AG09319 (cell line): ENCODE results near the gene ADAM21.
"Not testable (repeated sequence)": the region's sequence is repeated elsewhere in the genome, so short reads cannot be mapped to it uniquely, and the experiment has no call there.

Experiments used
- DNase-seq: peaks from one replicate; pipeline ENCODE4 v3.0.0-alpha.2; 2010; ENCODE audit warnings: low read depth; ENCODE audit errors: extremely low read depth
- CTCF ChIP-seq: IDR thresholded peaks from 2 replicates; pipeline ENCODE4 v1.5.1; 2011; ENCODE audit warnings: low read depth, mild to moderate bottlenecking, inconsistent platforms, low read length, moderate library complexity

ADAM21 gene

GRCh38 chr14:70451874-70452273, at the start of gene ADAM21:
TSS of gene ADAM21 (plus strand) at chr14:70452174. CDS start at chr14:70457500, 5,326 bp downstream.
- no peak for DNase-seq
- no peak for TF ChIP-seq CTCF

DNA sequence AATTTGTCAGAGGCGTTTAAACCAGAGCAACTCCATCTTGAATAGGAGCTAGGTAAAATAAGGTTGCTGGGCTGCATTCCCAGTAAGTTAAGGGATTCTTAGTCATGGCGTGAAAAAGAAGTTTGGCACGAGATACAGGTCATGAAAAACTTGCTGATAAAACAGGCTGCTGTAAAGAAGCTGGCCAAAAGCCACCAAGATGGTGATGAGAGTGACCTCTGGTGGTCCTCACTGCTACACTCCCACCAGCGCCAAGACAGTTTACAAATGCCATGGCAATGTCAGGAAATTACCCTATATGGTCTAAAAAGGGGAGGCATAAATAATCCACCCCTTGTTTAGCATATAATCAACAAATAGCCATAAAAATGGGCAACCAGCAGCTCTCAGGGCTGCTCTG, 48.6 kb upstream of the ADAM21 start:
- DNase-seq, result not testable (repeated sequence)

GRCh38 chr14:70406216-70406615, 45.8 kb upstream of the ADAM21 start:
- DNase-seq, result not testable (repeated sequence)

DNA sequence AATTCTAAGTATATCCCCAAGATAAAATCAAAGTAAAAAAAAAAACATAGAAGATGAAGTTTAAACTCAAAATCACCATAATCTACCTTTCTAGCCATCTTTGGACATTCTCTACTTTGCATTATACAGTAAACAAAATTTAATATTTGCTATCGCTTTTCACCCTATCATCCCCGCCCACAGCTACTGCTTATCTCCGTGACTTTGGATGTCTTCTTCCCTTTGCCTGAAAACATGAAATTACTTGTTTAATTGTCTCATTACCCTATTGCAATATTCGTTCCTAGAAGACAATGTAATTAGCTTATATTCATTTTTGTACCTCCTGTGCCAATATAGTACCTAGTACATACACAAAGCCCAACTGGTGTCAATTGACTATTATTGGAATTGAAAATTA, 44.4 kb upstream of the ADAM21 start:
- TF ChIP-seq CTCF, result no peak
- no peak for DNase-seq

DNA sequence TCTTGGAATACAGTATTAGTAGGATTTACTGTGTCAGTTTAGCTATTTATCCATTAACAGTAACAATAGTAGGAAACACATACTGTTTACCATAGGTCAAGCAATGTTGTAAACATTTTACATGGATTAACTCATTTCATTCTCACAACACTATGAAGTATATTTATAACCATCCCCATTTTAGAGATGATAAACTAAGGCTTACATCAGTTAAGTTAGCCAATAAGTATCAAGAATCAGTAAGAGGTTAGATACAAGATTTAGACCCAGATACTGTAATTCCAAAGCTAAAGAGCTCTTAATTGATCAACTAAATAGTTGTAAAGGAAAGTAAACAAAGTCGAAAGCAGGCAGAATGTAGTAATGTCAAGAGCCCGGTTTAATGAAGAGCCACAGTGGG, 36.2 kb upstream of the ADAM21 start:
- no peak for DNase-seq
- TF ChIP-seq CTCF, result no peak

GRCh38 chr14:70416338-70416724, 35.6 kb upstream of the ADAM21 start:
- no peak for TF ChIP-seq CTCF
- no peak for DNase-seq

- TF ChIP-seq CTCF, result no peak
Measured at GRCh38 chr14:70416725-70417349, 35.1 kb upstream of the ADAM21 start, which contains the start of gene SYNJ2BP. TSS of gene SYNJ2BP (minus strand) at chr14:70417090. CDS start at chr14:70416963, 127 bp downstream.

DNA sequence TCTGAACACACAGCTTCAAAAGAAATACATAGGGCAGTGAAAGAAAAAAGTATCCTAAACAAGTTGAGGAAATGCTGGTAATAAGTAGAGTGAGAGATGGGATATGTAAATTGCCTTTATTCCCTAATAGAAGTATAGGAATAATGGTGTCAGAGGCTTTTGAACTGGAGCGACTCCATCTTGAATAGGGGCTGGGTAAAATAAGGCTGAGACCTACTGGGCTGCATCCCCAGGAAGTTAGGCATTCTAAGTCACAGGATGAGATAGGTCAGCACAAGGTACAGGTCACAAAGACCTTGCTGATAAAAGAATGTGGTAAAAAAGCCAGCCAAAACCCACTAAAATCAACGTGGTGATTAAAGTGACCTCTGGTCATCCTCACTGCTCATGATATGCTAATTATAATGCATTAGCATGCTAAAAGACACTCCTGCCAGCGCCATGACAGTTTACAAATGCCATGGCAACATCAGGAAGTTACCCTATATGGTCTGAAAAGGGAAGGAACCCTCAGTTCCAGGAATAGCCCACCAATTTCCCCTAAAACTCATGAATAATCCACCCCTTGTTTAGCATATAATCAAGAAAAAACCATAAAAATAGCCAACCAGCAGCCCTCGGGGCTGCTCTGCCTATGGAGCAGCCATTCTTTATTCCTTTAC, 32.6 kb upstream of the ADAM21 start:
- not testable (repeated sequence) for DNase-seq

More at GRCh38 chr14:70416725-70417349, 35.1 kb upstream of the ADAM21 start, which contains the start of gene SYNJ2BP:
- DNase-seq, result peak; percentile 11

DNA sequence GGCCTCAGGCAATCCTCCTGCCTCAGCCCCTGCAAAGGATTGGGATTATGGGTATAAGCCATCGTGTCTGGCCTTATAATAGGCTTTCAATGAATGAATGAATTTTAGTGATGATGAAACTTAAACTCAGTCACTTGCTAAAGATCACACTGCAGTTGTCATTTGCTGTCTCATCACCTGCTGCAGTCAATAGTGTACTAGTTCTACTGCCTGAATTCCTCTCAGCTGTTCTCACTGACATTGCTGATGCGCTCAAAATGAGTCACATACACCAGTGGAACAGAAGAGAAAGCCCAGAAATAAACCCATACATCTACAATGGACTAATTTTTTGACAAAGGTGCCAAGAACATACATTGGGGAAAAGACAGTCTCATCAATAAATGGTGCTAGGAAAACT, 29.4 kb upstream of the ADAM21 start:
- no peak for TF ChIP-seq CTCF
- no peak for DNase-seq
